ENCODE data around the gene HIVEP1.

- TF ChIP-seq CTCF (IDR thresholded peaks at IDR 0.05; ENCODE audit: insufficient read depth, low read depth, low read length) (no peak), EZH2 (IDR thresholded peaks at IDR 0.05; ENCODE audit: insufficient read depth, low read length) (no peak)
These were observed 43.0 kb upstream of the HIVEP1 start for GRCh38 chr6:11969092-11969491.
